Testis (tissue), 3 donors: ENCODE results near the gene FAM209B. TPM values are rescaled to one million over a fixed set of nuclear protein-coding genes. Genes with fewer than 3 reads are reported as not detected.

Source experiments
- DNase-seq: peaks from one replicate; pipeline ENCODE4 v3.0.0-alpha.2; 2019
- H3K27ac ChIP-seq, 2 donors: fragments of 200-600 bp; sonication (generic); one replicate each; pipeline ENCODE4 v1.5.1; 2019
- H3K27me3 ChIP-seq: fragments of 200-600 bp; sonication (generic); one replicate; pipeline ENCODE4 v1.5.1; 2019
- H3K36me3 ChIP-seq: fragments of 200-600 bp; sonication (generic); one replicate; pipeline ENCODE4 v1.5.1; 2017; ENCODE audit warnings: low read depth; ENCODE audit errors: missing control alignments
- H3K4me1 ChIP-seq: fragments of 200-600 bp; sonication (generic); one replicate; pipeline ENCODE4 v1.5.1; 2019
- H3K4me3 ChIP-seq, 2 donors: fragments of 200-600 bp; sonication (generic); one replicate each; pipeline ENCODE4 v1.5.1; 2017 to 2019
- H3K9me3 ChIP-seq: fragments of 200-600 bp; sonication (generic); one replicate; pipeline ENCODE4 v1.5.1; 2017
- POLR2A ChIP-seq: fragments of 450-650 bp; IDR thresholded peaks from one replicate; pipeline ENCODE4 v1.6.1; 2017; ENCODE audit warnings: antibody characterized with exemption, mild to moderate bottlenecking, moderate library complexity
- WGBS, 2 donors: methylation state at CpG; one replicate each; pipeline ENCODE4 v1.1.5; 2018; 5-methylcytosine and 5-hydroxymethylcytosine counted together
- intact Hi-C: fragments of 100-400 bp; cut with DNase I; formaldehyde crosslinking; loops from one replicate; pipeline ENCODE4 v1.15.1; 2023; ENCODE audit warnings: low total_unique reads
- polyA plus RNA-seq: library from polyadenylated mRNA; stranded (reverse); fragments of 350-450 nt; fragmentation: Illumina TruSeq; extraction: RNeasy Lipid Tissue Mini Kit (QIAGEN cat#74804); gene quantifications from one replicate; pipeline ENCODE4 v1.2.3, GENCODE V29; 2014; ENCODE audit warnings: low read depth, low replicate concordance; ENCODE audit not compliant: insufficient read depth
- total RNA-seq, 2 donors: library from RNA; depleted of rRNA; stranded (reverse); fragments of >200 nt; gene quantifications; one replicate each; pipeline ENCODE4 v1.2.3, GENCODE V29; 2016
- TF ChIP-seq, protein P1 (sequence below), 3 experiments: fragments of 450-650 bp in 2 of 3; fragments of 200-600 bp in 1 of 3; sonication (generic) in 1 of 3; IDR thresholded peaks; one replicate each; pipeline ENCODE4 v1.5.1; 2016 to 2019; ENCODE audit warnings: antibody characterized with exemption in 3 of 3, mild to moderate bottlenecking in 2 of 3, moderate library complexity in 1 of 3

The FAM209B gene
- total and polyA plus RNA-seq, 3 donors from 2014 or later = 50.7 to 153 (median 89.4) TPM

DNA sequence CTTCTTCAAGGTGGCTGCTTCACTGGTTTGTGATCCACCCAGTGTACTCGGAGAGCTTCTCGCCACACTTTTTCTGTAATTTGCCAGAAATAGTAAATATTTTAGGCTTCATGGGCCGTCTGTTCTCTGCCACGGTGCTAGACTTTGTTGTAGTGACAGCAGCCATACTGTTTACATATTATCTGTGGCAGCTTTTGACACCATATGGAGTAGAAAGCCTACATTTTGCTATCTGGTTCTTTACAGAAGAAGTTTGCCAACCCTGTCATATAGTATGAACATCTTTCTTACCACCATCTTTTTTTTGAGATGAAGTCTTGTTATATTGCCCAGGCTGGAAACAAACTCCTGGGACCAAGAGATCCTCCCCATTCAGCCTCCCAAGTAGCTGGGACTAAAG is 32.5 kb downstream of the FAM209B start:
- no peaks in the 10 kb centered on the region for H3K27me3 ChIP-seq
- DNase-seq = no peak
- TF ChIP-seq, protein P1, sequence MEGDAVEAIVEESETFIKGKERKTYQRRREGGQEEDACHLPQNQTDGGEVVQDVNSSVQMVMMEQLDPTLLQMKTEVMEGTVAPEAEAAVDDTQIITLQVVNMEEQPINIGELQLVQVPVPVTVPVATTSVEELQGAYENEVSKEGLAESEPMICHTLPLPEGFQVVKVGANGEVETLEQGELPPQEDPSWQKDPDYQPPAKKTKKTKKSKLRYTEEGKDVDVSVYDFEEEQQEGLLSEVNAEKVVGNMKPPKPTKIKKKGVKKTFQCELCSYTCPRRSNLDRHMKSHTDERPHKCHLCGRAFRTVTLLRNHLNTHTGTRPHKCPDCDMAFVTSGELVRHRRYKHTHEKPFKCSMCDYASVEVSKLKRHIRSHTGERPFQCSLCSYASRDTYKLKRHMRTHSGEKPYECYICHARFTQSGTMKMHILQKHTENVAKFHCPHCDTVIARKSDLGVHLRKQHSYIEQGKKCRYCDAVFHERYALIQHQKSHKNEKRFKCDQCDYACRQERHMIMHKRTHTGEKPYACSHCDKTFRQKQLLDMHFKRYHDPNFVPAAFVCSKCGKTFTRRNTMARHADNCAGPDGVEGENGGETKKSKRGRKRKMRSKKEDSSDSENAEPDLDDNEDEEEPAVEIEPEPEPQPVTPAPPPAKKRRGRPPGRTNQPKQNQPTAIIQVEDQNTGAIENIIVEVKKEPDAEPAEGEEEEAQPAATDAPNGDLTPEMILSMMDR (IDR thresholded peaks at IDR 0.05) = no peak
- no peak for TF ChIP-seq POLR2A
- intact Hi-C loops = no loop called here
- WGBS, 2 donors = 85 to 89% methylated on average over 4 of the region's 4 CpGs
- H3K36me3 ChIP-seq = no peaks in the 10 kb centered on the region
- no peak overlapping the region for H3K27ac ChIP-seq
- H3K9me3 ChIP-seq = no peaks in the 10 kb centered on the region
- no peak overlapping the region for H3K4me3 ChIP-seq
- H3K4me1 ChIP-seq = no peaks in the 10 kb centered on the region

- no peaks in the 10 kb centered on the region for H3K4me1 ChIP-seq
- H3K9me3 ChIP-seq = no peaks in the 10 kb centered on the region
- TF ChIP-seq, protein P1 (IDR thresholded peaks at IDR 0.05) = no peak
- TF ChIP-seq POLR2A = no peak
- H3K36me3 ChIP-seq = no peaks in the 10 kb centered on the region
- intact Hi-C loops = no loop called here
- WGBS, 2 donors = 55 to 63% methylated on average over 3 of the region's 3 CpGs
- DNase-seq = peak; percentile 27
- no peaks in the 10 kb centered on the region for H3K27me3 ChIP-seq
- no peak overlapping the region for H3K4me3 ChIP-seq
- H3K27ac ChIP-seq = no peak overlapping the region
These were observed 33.6 kb downstream of the FAM209B start for GRCh38 chr20:56566621-56567020.

DNA sequence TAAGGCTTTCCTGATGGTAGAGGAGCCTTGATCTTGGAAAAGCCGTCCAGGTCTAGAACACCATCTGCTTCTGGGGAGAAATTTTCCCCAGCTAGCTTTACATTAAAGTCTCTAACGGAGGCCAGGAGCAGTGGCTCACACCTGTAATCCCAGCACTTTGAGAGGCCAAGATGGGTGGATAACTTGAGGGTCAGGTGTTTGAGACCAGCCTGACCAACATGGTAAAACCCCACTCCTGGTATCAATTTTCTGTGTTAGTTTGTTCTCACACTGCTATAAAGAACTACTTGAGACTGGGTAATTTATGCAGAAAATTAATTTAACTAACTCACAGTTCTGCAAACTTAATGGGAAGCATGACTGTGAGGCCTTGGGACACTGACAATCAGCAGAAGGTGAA is 37.8 kb downstream of the FAM209B start:
- TF ChIP-seq, protein P1 (IDR thresholded peaks at IDR 0.05) = no peak
- TF ChIP-seq POLR2A = no peak
- H3K9me3 ChIP-seq = no peaks in the 10 kb centered on the region
- H3K27me3 ChIP-seq = no peaks in the 10 kb centered on the region
- no peak overlapping the region for H3K27ac ChIP-seq
- H3K4me1 ChIP-seq = no peaks in the 10 kb centered on the region
- intact Hi-C loops = no loop called here
- no peak overlapping the region for H3K4me3 ChIP-seq
- WGBS, 2 donors = 0 to 65% methylated on average over 2 of the region's 2 CpGs
- no peaks in the 10 kb centered on the region for H3K36me3 ChIP-seq
- no peak for DNase-seq

GRCh38 chr20:56572172-56572571 is 39.1 kb downstream of the FAM209B start:
- intact Hi-C loops = no loop called here
- Histone ChIP-seq H3K4me3 (no peak overlapping the region), H3K27me3 (no peaks in the 10 kb centered on the region), H3K36me3 (no peaks in the 10 kb centered on the region), H3K9me3 (no peaks in the 10 kb centered on the region), H3K27ac (no peak overlapping the region), H3K4me1 (no peaks in the 10 kb centered on the region)
- 91 to 93% methylated on average over 4 of the region's 4 CpGs for WGBS, 2 donors
- no peak for DNase-seq
- TF ChIP-seq, protein P1 (IDR thresholded peaks at IDR 0.05) = no peak
- TF ChIP-seq POLR2A = no peak

DNA sequence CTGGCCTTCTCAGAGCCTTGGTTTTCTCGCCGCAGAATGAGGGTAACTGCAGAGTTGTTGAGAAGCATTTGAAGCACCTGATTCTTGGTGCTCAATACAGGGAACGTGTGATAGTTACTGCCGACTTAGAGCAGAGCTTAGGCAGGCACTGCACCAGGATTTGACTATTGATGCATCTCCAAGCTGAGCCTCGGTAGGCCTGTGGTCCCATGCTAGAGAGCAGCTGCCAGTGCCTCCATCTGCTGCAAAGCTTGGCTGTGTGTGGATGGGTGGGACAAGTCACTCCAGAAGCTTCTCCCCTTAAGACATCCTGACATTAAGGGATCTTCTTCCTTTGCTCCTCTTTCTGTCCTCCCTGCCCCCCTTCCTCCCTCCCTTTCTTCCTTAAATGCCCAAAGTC is 40.9 kb downstream of the FAM209B start:
- Histone ChIP-seq H3K27ac (no peak overlapping the region), H3K4me1 (no peaks in the 10 kb centered on the region), H3K9me3 (no peaks in the 10 kb centered on the region), H3K36me3 (no peaks in the 10 kb centered on the region), H3K4me3 (no peak overlapping the region), H3K27me3 (no peaks in the 10 kb centered on the region)
- TF ChIP-seq, protein P1 (IDR thresholded peaks at IDR 0.05) = no peak
- TF ChIP-seq POLR2A = no peak
- DNase-seq = no peak
- intact Hi-C loops = no loop called here
- WGBS, 2 donors = 82 to 91% methylated on average over 4 to 5 of the region's 5 CpGs
